ENCODE measurements around the gene HOXA6. TPM values are rescaled to one million over a fixed set of nuclear protein-coding genes. Genes with fewer than 3 reads are reported as not detected.

Gene HOXA6
- total RNA-seq, 1 experiment from 2014 or later: not detected

DNA sequence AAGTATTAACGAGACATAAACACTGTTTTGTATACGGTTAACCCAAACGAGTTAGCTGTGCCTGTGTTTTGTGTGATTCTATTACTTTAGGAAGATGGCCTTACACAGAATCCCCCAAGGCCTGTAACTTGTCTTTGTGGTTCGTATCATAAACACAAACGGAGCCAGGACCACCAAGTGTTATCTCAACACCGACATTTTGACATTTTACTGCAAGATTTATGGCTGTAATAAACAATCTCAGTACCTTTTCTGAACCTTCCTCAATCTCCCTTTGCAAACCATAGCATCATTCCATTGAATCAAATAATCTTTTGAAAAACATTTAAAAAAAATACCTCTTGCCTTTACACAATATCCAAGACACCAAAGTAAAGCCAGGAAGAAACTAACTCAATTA is 14.6 kb downstream of the HOXA6 start:
- peaks cover 3% of the 10 kb centered on the region for H4K20me1 ChIP-seq (ENCODE audit: control insufficient read depth, insufficient read depth, insufficient read length)
- WGBS (ENCODE audit: extremely low coverage, insufficient read length, low lambda C conversion rate): no CpG with 5 or more reads among the region's 6 CpGs
- peaks cover 95% of the 10 kb centered on the region for H3K27me3 ChIP-seq (ENCODE audit: insufficient read depth, low read length)
- H2BK12ac ChIP-seq (ENCODE audit: insufficient read length, low read depth, low read length): no peak overlapping the region
- H2BK15ac ChIP-seq (ENCODE audit: low read depth, low read length): no peak overlapping the region
- no peak overlapping the region for H4K5ac ChIP-seq (ENCODE audit: insufficient read length, low read depth, low read length)
- no peak overlapping the region for H2BK5ac ChIP-seq (ENCODE audit: insufficient read length, low read length)
- DNase-seq: no peak
- H2AK5ac ChIP-seq (ENCODE audit: insufficient read length, low read length): no peak overlapping the region
- H3K4me1 Mint-ChIP-seq: no peaks in the 10 kb centered on the region
- no peak overlapping the region for H3K27ac ChIP-seq (ENCODE audit: insufficient read length, low read depth, low read length)
- H3K56ac ChIP-seq (ENCODE audit: insufficient read length, low read depth, low read length): no peak overlapping the region
- H3K9ac ChIP-seq (ENCODE audit: extremely low read depth, insufficient read length, low read length): no peak overlapping the region
- no peak overlapping the region for H3K23ac ChIP-seq (ENCODE audit: insufficient read length, low read depth, low read length)
- H3T11ph ChIP-seq (ENCODE audit: low read length): no peak overlapping the region
- H3K4me2 ChIP-seq (ENCODE audit: insufficient read depth, insufficient read length, low read length): no peak overlapping the region
- H3K27me3 Mint-ChIP-seq (ENCODE audit: low read depth): peaks cover 97% of the 10 kb centered on the region
- no peak overlapping the region for H4K91ac ChIP-seq (ENCODE audit: insufficient read length, low read depth, low read length)
- no peak overlapping the region for H3K4me3 Mint-ChIP-seq
- H3K27ac Mint-ChIP-seq: no peak overlapping the region
- H3K79me2 ChIP-seq (ENCODE audit: insufficient read depth, low read length): no peaks in the 10 kb centered on the region
- H3K4ac ChIP-seq (ENCODE audit: low read depth, low read length): no peak overlapping the region
- H3K4me1 ChIP-seq (ENCODE audit: insufficient read depth, low read length): no peaks in the 10 kb centered on the region
- no peak overlapping the region for H3K14ac ChIP-seq (ENCODE audit: insufficient read depth, low read length)
- H3K9me3 Mint-ChIP-seq: peaks cover 0 to 7% of the 10 kb centered on the region in 2 experiments; a peak in 3 of 5 replicates
- H2BK120ac ChIP-seq (ENCODE audit: low read depth, low read length, poor library complexity, severe bottlenecking): no peak overlapping the region
- H2BK20ac ChIP-seq (ENCODE audit: low read depth, low read length, poor library complexity, severe bottlenecking): no peak overlapping the region
- no peaks in the 10 kb centered on the region; a peak in 1 of 7 replicates for H3K36me3 Mint-ChIP-seq (ENCODE audit: insufficient read depth in 1 of 3, low read depth in 3 of 3)
- no peaks in the 10 kb centered on the region for H3K23me2 ChIP-seq (ENCODE audit: insufficient read length, low read depth, low read length, poor library complexity, severe bottlenecking)
- no peak overlapping the region for H3K18ac ChIP-seq (ENCODE audit: insufficient read length, low read depth, low read length)
- H3K79me1 ChIP-seq (ENCODE audit: insufficient read depth, low read depth, low read length, poor library complexity, severe bottlenecking): no peaks in the 10 kb centered on the region
- H3K9me3 ChIP-seq (ENCODE audit: control insufficient read depth, low read depth, low read length): no peaks in the 10 kb centered on the region
- TF ChIP-seq, protein P1, sequence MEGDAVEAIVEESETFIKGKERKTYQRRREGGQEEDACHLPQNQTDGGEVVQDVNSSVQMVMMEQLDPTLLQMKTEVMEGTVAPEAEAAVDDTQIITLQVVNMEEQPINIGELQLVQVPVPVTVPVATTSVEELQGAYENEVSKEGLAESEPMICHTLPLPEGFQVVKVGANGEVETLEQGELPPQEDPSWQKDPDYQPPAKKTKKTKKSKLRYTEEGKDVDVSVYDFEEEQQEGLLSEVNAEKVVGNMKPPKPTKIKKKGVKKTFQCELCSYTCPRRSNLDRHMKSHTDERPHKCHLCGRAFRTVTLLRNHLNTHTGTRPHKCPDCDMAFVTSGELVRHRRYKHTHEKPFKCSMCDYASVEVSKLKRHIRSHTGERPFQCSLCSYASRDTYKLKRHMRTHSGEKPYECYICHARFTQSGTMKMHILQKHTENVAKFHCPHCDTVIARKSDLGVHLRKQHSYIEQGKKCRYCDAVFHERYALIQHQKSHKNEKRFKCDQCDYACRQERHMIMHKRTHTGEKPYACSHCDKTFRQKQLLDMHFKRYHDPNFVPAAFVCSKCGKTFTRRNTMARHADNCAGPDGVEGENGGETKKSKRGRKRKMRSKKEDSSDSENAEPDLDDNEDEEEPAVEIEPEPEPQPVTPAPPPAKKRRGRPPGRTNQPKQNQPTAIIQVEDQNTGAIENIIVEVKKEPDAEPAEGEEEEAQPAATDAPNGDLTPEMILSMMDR (conservative IDR thresholded peaks at IDR 0.05): no peak
- no peak overlapping the region for H4K8ac ChIP-seq (replicated peaks; ENCODE audit: insufficient read length, low read depth, low read length)
- no peak overlapping the region for H2AFZ ChIP-seq (ENCODE audit: low read length)

Data from H9 (cell line).